Brain pericyte (primary cell): ENCODE data around the gene ZCCHC4.

Experiments used
- DNase-seq: peaks from one replicate; pipeline ENCODE4 v3.0.0-alpha.2; 2012; ENCODE audit warnings: low read depth, low spot score

ZCCHC4 gene

GRCh38 chr4:25312496-25313200 lies at the start of gene ZCCHC4:
Gene ZCCHC4 (plus strand): TSS chr4:25312774. CDS start chr4:25312810, 36 bp downstream.
- peak; percentile 81 for DNase-seq

- DNase-seq = no peak
Measured at GRCh38 chr4:25271866-25272265, 40.7 kb upstream of the ZCCHC4 start.

- DNase-seq = no peak
Measured at GRCh38 chr4:25280210-25280609, 32.4 kb upstream of the ZCCHC4 start.

- no peak for DNase-seq
Measured at GRCh38 chr4:25283948-25284347, 28.6 kb upstream of the ZCCHC4 start.

- DNase-seq = no peak
Measured at GRCh38 chr4:25284466-25284865, 28.1 kb upstream of the ZCCHC4 start.

GRCh38 chr4:25290490-25291067 lies 22.0 kb upstream of the ZCCHC4 start:
- no peak for DNase-seq

- DNase-seq = no peak
Measured at GRCh38 chr4:25291158-25291733, 21.3 kb upstream of the ZCCHC4 start.

- DNase-seq = no peak
Measured at GRCh38 chr4:25297528-25298242, 14.9 kb upstream of the ZCCHC4 start.

- DNase-seq = no peak
Measured at GRCh38 chr4:25299476-25300203, 12.9 kb upstream of the ZCCHC4 start.

- DNase-seq = no peak
Measured at GRCh38 chr4:25301471-25301870, 11.1 kb upstream of the ZCCHC4 start.

- DNase-seq = no peak
Measured at GRCh38 chr4:25302626-25303025, 9.9 kb upstream of the ZCCHC4 start.

- no peak for DNase-seq
Measured at GRCh38 chr4:25303578-25303977, 9.0 kb upstream of the ZCCHC4 start.

- DNase-seq = no peak
Measured at GRCh38 chr4:25306518-25307057, 6.0 kb upstream of the ZCCHC4 start.

GRCh38 chr4:25307596-25307995 lies 5.0 kb upstream of the ZCCHC4 start:
- DNase-seq = no peak

GRCh38 chr4:25308306-25308705 lies 4.3 kb upstream of the ZCCHC4 start:
- DNase-seq = no peak

GRCh38 chr4:25308761-25309160 lies 3.8 kb upstream of the ZCCHC4 start:
- DNase-seq = no peak

- no peak for DNase-seq
Measured at GRCh38 chr4:25310066-25310802, 2.3 kb upstream of the ZCCHC4 start.

GRCh38 chr4:25310803-25311166 lies 1.8 kb upstream of the ZCCHC4 start:
- no peak for DNase-seq

- no peak for DNase-seq
Measured at GRCh38 chr4:25313201-25313895, 774 bp downstream of the ZCCHC4 start.

GRCh38 chr4:25320336-25320735 lies 7.8 kb downstream of the ZCCHC4 start:
- no peak for DNase-seq
